Gastrocnemius medialis (tissue), 4 donors: ENCODE results near the gene HGS.

Experiments
- POLR2A ChIP-seq, 2 donors: fragments of 450-650 bp; IDR thresholded peaks; one replicate each; pipeline ENCODE4 v1.6.1; 2017; ENCODE audit warnings: antibody characterized with exemption in 2 of 2, mild to moderate bottlenecking in 2 of 2, moderate library complexity in 2 of 2
- TF ChIP-seq, protein P1 (sequence below), 5 experiments: fragments of 450-650 bp in 3 of 5; fragments of 200-600 bp in 2 of 5; sonication (generic) in 2 of 5; IDR thresholded peaks in 4 of 5; conservative IDR thresholded peaks in 1 of 5; 1 replicate in 4 of 5; 2 replicates in 1 of 5; pipeline ENCODE4 v1.5.1; 2016 to 2019; ENCODE audit warnings: antibody characterized with exemption in 5 of 5, mild to moderate bottlenecking in 3 of 5, moderate library complexity in 3 of 5

DNA sequence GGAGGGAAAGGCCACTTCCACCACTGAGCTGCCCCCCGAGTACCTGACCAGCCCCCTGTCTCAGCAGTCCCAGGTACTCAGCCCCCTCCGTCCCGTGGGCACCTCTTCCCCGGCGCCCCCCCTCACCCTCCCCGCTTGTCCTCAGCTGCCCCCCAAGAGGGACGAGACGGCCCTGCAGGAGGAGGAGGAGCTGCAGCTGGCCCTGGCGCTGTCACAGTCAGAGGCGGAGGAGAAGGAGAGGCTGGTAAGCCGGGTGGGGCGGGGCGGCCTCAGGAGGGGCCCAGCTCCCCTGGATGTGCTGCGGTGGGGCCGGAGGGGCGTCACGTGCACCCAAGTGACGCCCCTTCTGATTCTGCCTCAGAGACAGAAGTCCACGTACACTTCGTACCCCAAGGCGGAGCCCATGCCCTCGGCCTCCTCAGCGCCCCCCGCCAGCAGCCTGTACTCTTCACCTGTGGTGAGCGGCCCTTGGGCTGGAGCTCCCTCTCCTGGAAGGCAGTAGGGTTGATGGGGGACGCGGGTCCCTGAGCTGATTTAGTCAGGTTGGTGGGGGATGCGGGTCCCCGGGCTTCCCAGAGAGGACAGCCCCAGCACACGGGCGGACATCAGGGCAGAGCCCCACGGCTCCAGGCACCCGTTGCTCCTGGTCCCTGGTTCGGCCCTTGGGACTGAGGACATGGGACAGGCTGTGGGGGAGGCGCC lies 9.8 kb downstream of the HGS start:
- TF ChIP-seq, protein P1, sequence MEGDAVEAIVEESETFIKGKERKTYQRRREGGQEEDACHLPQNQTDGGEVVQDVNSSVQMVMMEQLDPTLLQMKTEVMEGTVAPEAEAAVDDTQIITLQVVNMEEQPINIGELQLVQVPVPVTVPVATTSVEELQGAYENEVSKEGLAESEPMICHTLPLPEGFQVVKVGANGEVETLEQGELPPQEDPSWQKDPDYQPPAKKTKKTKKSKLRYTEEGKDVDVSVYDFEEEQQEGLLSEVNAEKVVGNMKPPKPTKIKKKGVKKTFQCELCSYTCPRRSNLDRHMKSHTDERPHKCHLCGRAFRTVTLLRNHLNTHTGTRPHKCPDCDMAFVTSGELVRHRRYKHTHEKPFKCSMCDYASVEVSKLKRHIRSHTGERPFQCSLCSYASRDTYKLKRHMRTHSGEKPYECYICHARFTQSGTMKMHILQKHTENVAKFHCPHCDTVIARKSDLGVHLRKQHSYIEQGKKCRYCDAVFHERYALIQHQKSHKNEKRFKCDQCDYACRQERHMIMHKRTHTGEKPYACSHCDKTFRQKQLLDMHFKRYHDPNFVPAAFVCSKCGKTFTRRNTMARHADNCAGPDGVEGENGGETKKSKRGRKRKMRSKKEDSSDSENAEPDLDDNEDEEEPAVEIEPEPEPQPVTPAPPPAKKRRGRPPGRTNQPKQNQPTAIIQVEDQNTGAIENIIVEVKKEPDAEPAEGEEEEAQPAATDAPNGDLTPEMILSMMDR (IDR thresholded peaks at IDR 0.05 in 4 of 5, conservative IDR thresholded peaks at IDR 0.05 in 1 of 5) = no peak
- no peak for TF ChIP-seq POLR2A (IDR thresholded peaks at IDR 0.05)
